ENCODE measurements around the gene RANBP10.

The RANBP10 gene

GRCh38 chr16:67673712-67674580 is 132.4 kb downstream of the RANBP10 start:
- TF ChIP-seq, protein P1, sequence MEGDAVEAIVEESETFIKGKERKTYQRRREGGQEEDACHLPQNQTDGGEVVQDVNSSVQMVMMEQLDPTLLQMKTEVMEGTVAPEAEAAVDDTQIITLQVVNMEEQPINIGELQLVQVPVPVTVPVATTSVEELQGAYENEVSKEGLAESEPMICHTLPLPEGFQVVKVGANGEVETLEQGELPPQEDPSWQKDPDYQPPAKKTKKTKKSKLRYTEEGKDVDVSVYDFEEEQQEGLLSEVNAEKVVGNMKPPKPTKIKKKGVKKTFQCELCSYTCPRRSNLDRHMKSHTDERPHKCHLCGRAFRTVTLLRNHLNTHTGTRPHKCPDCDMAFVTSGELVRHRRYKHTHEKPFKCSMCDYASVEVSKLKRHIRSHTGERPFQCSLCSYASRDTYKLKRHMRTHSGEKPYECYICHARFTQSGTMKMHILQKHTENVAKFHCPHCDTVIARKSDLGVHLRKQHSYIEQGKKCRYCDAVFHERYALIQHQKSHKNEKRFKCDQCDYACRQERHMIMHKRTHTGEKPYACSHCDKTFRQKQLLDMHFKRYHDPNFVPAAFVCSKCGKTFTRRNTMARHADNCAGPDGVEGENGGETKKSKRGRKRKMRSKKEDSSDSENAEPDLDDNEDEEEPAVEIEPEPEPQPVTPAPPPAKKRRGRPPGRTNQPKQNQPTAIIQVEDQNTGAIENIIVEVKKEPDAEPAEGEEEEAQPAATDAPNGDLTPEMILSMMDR (conservative IDR thresholded peaks at IDR 0.05; ENCODE audit: low read depth, low read length), result no peak
- peak; percentile 42 for DNase-seq (ENCODE audit: low read depth)
- no peak overlapping the region for H3K4me3 ChIP-seq (ENCODE audit: low read depth, low read length)
